Thyroid gland (tissue), 4 donors: ENCODE measurements around the gene TSEN2. TPM values are rescaled to one million over a fixed set of nuclear protein-coding genes. Genes with fewer than 3 reads are reported as not detected.

Source experiments
- DNase-seq, 2 donors: peaks; one replicate each; pipeline ENCODE4 v3.0.0-alpha.2; 2019
- H3K27ac ChIP-seq, 3 donors: fragments of 200-600 bp; sonication (generic); 1 replicate in 2 of 3; 2 replicates in 1 of 3; pipeline ENCODE4 v1.5.1; 2016 to 2019; ENCODE audit warnings: mild to moderate bottlenecking in 1 of 3, moderate library complexity in 1 of 3
- H3K27me3 ChIP-seq: fragments of 200-600 bp; sonication (generic); one replicate; pipeline ENCODE4 v1.5.1; 2019
- H3K36me3 ChIP-seq, 2 donors: fragments of 200-600 bp; sonication (generic); one replicate each; pipeline ENCODE4 v1.5.1; 2016 to 2019
- H3K4me1 ChIP-seq, 2 donors: fragments of 200-600 bp; sonication (generic); one replicate each; pipeline ENCODE4 v1.5.1; 2017 to 2019
- H3K4me3 ChIP-seq, 3 donors: fragments of 200-600 bp; sonication (generic); replicated peaks in 1 of 3; 1 replicate in 2 of 3; 2 replicates in 1 of 3; pipeline ENCODE4 v1.5.1; 2016; ENCODE audit warnings: mild to moderate bottlenecking in 1 of 3
- H3K9me3 ChIP-seq: fragments of 200-600 bp; sonication (generic); one replicate; pipeline ENCODE4 v1.5.1; 2017
- POLR2A ChIP-seq, 2 donors: fragments of 450-650 bp; IDR thresholded peaks; one replicate each; pipeline ENCODE4 v1.6.1; 2017; ENCODE audit warnings: antibody characterized with exemption in 2 of 2, mild to moderate bottlenecking in 2 of 2, moderate library complexity in 1 of 2
- WGBS, 2 donors: methylation state at CpG; one replicate each; pipeline ENCODE4 v1.1.5; 2017; 5-methylcytosine and 5-hydroxymethylcytosine counted together
- intact Hi-C: fragments of 100-400 bp; cut with DNase I; formaldehyde crosslinking; loops from one replicate; pipeline ENCODE4 v1.15.1; 2023
- total RNA-seq, 4 donors: library from RNA; depleted of rRNA; stranded (reverse); fragments of >200 nt; gene quantifications; one replicate each; pipeline ENCODE4 v1.2.3, GENCODE V29; 2016
- TF ChIP-seq, protein P1 (sequence below), 6 experiments: fragments of 200-600 bp in 3 of 6; fragments of 450-650 bp in 3 of 6; sonication (generic) in 3 of 6; IDR thresholded peaks; one replicate each; pipeline ENCODE4 v1.5.1; 2016 to 2019; ENCODE audit warnings: antibody characterized with exemption in 6 of 6, mild to moderate bottlenecking in 2 of 6, inconsistent platforms in 1 of 6, moderate library complexity in 1 of 6

Gene TSEN2
- total RNA-seq, 4 donors from 2014 or later, result 14.9 to 25.8 (median 21.4) TPM

DNA sequence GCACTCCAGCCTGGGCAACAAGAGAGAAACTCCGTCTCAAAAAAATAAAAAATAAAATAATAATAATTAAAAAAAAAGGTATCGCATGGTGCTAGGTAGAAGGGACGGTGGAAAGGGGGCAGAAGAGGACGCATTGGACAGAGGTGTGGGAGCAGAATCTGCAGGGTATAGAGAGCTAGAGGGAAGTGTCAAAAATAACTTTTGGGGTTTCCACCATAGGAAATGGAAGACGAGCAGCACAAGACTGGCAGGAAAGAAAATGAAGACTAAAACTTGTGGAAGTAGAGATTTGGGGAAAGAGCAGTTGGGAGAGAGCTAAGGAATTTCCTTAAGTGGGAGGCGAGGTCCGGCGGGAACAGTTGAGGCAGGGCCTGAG lies 72.0 kb downstream of the TSEN2 start:
- Histone ChIP-seq H3K9me3 (no peaks in the 10 kb centered on the region), H3K4me1 (peaks cover 37 to 47% of the 10 kb centered on the region in 2 donors), H3K27me3 (peaks cover 4% of the 10 kb centered on the region), H3K27ac (peak overlapping the region; percentile 49 to 93 (median 88)), H3K36me3 (no peaks in the 10 kb centered on the region), H3K4me3 (peak overlapping the region; percentile 62 to 89 (median 78))
- TF ChIP-seq, protein P1, sequence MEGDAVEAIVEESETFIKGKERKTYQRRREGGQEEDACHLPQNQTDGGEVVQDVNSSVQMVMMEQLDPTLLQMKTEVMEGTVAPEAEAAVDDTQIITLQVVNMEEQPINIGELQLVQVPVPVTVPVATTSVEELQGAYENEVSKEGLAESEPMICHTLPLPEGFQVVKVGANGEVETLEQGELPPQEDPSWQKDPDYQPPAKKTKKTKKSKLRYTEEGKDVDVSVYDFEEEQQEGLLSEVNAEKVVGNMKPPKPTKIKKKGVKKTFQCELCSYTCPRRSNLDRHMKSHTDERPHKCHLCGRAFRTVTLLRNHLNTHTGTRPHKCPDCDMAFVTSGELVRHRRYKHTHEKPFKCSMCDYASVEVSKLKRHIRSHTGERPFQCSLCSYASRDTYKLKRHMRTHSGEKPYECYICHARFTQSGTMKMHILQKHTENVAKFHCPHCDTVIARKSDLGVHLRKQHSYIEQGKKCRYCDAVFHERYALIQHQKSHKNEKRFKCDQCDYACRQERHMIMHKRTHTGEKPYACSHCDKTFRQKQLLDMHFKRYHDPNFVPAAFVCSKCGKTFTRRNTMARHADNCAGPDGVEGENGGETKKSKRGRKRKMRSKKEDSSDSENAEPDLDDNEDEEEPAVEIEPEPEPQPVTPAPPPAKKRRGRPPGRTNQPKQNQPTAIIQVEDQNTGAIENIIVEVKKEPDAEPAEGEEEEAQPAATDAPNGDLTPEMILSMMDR (IDR thresholded peaks at IDR 0.05), result no peak
- no peak for TF ChIP-seq POLR2A (IDR thresholded peaks at IDR 0.05)
- DNase-seq, result no peak
- WGBS, 2 donors, result 1 to 2% methylated on average over 8 of the region's 8 CpGs
- intact Hi-C loops, result no loop called here

DNA sequence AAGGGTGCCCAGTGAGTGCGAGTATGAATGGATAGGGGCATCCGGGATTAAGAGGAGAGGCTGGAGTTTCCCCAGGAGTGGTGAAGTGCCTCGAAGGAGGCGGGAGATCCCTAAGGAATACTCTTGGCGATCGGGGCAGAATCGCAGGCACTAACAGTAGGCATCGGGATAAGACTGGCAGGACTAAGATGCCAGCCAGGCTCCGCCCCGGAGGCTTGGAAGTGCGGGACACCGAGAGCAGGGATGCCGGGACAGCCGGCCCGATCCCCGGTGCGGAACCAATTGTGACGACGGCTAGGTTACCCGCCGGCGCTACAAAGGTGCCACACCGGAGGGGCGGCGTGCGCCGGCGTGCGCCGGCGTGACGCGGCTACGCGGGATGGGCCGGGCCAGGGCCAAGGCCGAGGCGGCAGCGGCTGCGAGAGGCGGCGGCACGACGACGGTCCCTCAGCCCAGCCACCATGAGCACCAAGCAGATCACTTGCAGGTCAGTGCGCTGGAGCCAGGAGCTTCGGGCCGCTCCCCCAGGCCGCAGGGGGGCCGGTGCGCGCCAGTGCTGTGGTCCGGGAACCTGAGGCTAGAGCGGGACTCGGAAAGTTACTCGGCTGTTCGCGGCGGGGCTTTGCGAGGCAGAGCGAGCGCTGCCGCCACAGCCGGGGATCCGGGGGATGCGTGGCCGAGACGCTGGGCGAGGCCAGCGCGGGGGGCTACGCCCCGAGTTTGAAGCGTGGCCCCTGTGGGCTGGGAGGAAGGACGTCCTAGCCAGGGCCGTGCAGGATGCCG lies 72.6 kb downstream of the TSEN2 start, which contains the start of gene MKRN2:
Gene MKRN2 (plus strand): TSS at position 398 of the 783 bp plus-strand sequence. CDS start 64 bp downstream, at position 462.
- intact Hi-C loops, result no loop called here
- Histone ChIP-seq H3K9me3 (no peaks in the 10 kb centered on the region), H3K27ac (peak within 1 kb of the TSS; percentile 85 to 93 (median 88)), H3K4me1 (peaks cover 39 to 49% of the 10 kb centered on the region in 2 donors), H3K36me3 (no peaks in the 10 kb centered on the region), H3K4me3 (peak within 1 kb of the TSS; percentile 78 to 98 (median 89)), H3K27me3 (peaks cover 4% of the 10 kb centered on the region)
- DNase-seq, result peak; percentile 89 to 90
- TF ChIP-seq, protein P1 (IDR thresholded peaks at IDR 0.05), result peak in 1 of 6 experiments; percentile 17
- TF ChIP-seq POLR2A (IDR thresholded peaks at IDR 0.05), result peak; percentile 95 to 98
- WGBS, 2 donors, result 0 to 1% methylated on average over 15 to 28 of the region's 77 CpGs

DNA sequence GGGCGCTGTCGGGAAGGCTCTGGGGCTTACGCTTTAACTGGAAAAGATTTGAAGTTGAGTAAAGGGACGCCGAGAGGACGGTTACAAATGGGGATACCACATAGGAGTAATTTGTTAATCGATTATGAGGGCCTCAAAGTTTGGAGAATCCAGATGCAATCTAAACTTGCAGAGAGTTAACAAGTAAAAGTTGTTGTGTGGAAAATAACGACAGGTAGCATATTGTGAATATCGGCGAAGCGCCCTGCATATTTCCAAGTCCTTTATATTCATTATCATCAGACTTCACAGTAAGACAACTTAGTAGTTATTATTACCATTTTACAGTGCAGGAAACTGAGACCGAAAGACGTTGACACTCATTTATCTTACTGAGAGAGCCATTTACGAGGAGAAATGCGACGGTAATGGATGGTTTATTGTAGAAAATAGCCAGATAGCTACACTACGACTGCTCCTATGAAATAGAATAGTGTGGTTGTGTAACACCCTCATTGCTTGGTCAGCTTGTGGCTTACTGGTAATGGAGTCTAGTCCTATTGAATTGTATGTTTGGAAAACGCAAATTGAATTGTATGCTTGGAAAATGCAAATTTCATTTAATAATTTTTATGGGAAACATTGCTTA lies 73.3 kb downstream of the TSEN2 start:
- Histone ChIP-seq H3K4me1 (peaks cover 41 to 50% of the 10 kb centered on the region in 2 donors), H3K27me3 (peaks cover 4% of the 10 kb centered on the region), H3K36me3 (no peaks in the 10 kb centered on the region), H3K9me3 (no peaks in the 10 kb centered on the region), H3K4me3 (peak overlapping the region; percentile 78 to 98 (median 89)), H3K27ac (peak overlapping the region; percentile 85 to 93 (median 88))
- WGBS, 2 donors, result 1 to 2% methylated on average over 18 of the region's 18 CpGs
- intact Hi-C loops, result no loop called here
- DNase-seq, result no peak
- no peak for TF ChIP-seq POLR2A (IDR thresholded peaks at IDR 0.05)
- TF ChIP-seq, protein P1 (IDR thresholded peaks at IDR 0.05), result no peak

DNA sequence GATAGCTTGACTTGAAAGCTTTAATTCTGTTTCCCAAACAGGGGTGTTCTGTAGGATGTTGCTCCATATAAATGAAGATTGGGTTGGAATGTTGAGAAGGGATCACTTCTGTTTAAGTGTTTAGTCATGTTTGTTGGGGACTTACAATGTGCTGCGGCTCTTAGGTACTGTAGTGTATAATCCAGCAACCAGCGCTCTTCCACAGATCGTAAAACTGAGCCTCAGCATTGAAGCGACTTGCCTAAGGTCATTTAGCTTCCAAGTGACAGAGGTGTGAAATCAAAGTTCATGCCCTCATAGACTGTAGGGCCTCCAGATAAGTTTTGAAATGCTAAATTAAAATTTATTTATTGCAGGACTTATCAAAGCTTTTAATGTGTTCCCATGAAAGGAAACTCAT lies 74.4 kb downstream of the TSEN2 start:
- Histone ChIP-seq H3K27ac (no peak overlapping the region), H3K9me3 (no peaks in the 10 kb centered on the region), H3K4me1 (peaks cover 47 to 56% of the 10 kb centered on the region in 2 donors), H3K27me3 (no peaks in the 10 kb centered on the region), H3K36me3 (no peaks in the 10 kb centered on the region), H3K4me3 (no peak overlapping the region)
- intact Hi-C loops, result no loop called here
- TF ChIP-seq POLR2A (IDR thresholded peaks at IDR 0.05), result no peak
- TF ChIP-seq, protein P1 (IDR thresholded peaks at IDR 0.05), result no peak
- DNase-seq, result no peak
- WGBS, 2 donors, result 53 to 69% methylated on average over 4 of the region's 4 CpGs

DNA sequence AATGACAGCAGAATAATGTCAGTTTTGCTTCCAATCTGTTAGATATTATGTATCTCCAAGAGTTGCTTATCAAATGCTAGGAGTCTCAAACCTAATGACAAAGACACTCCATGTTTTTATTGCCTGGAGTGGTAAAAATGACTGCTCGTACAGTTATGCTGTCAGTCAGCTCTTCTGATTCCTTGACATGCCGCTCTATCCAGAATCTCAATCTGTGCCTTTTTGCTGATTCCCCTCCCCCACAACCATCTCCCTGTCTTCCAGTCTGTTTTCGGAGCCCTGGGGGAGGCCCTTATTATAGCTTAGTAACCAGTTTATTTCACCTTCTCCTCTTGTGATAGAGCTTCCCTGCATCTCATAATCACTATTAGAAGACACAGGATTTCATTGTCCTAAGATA lies 75.2 kb downstream of the TSEN2 start:
- TF ChIP-seq, protein P1 (IDR thresholded peaks at IDR 0.05), result no peak
- no peak for TF ChIP-seq POLR2A (IDR thresholded peaks at IDR 0.05)
- Histone ChIP-seq H3K4me1 (peaks cover 47 to 55% of the 10 kb centered on the region in 2 donors), H3K27me3 (no peaks in the 10 kb centered on the region), H3K27ac (no peak overlapping the region), H3K9me3 (no peaks in the 10 kb centered on the region), H3K36me3 (no peaks in the 10 kb centered on the region), H3K4me3 (no peak overlapping the region)
- no peak for DNase-seq
- intact Hi-C loops, result no loop called here
- WGBS, 2 donors, result 81 to 82% methylated on average over 3 of the region's 3 CpGs
